Heart right ventricle (tissue), 16 donors: ENCODE results near the gene MFRP. TPM values are rescaled to one million over a fixed set of nuclear protein-coding genes. Genes with fewer than 3 reads are reported as not detected.

Experiments used
- ATAC-seq, 8 donors: fragments of 200-7000 bp; cut with Tn5 transposase; one replicate each; pipeline ENCODE4 v1.9.1; 2020; ENCODE audit warnings: mild to moderate bottlenecking in 8 of 8, moderate library complexity in 8 of 8, moderate number of reproducible peaks in 1 of 8
- DNase-seq, 2 donors: peaks; one replicate each; pipeline ENCODE4 v3.0.0-alpha.2; 2020
- H3K27ac ChIP-seq, 10 donors: fragments of 200-600 bp; sonication (generic) in 2 of 10; one replicate each; pipeline versions ENCODE4 v1.5.0 to v1.8.0; 2020 to 2022; ENCODE audit warnings: mild to moderate bottlenecking in 3 of 10
- H3K27me3 ChIP-seq, 7 donors: fragments of 200-600 bp; one replicate each; pipeline ENCODE4 v1.8.0; 2021 to 2022; ENCODE audit warnings: mild to moderate bottlenecking in 2 of 7
- H3K36me3 ChIP-seq, 9 donors: fragments of 200-600 bp; sonication (generic) in 1 of 9; one replicate each; pipeline versions ENCODE4 v1.5.0 to v1.8.0; 2020 to 2022; ENCODE audit warnings: mild to moderate bottlenecking in 2 of 9
- H3K4me1 ChIP-seq, 9 donors: fragments of 200-600 bp; sonication (generic) in 1 of 9; one replicate each; pipeline versions ENCODE4 v1.5.0 to v1.8.0; 2020 to 2022; ENCODE audit warnings: mild to moderate bottlenecking in 4 of 9
- H3K4me3 ChIP-seq, 10 donors: fragments of 200-600 bp; sonication (generic) in 2 of 10; one replicate each; pipeline versions ENCODE4 v1.5.0 to v1.8.0; 2020 to 2022; ENCODE audit warnings: mild to moderate bottlenecking in 7 of 10, moderate library complexity in 2 of 10
- H3K9me3 ChIP-seq, 11 donors: fragments of 200-600 bp in 10 of 11; sonication (generic) in 2 of 11; one replicate each; pipeline versions ENCODE4 v1.5.0 to v1.8.0; 2013 to 2022; ENCODE audit warnings: mild to moderate bottlenecking in 2 of 11, control low read depth in 1 of 11, moderate library complexity in 1 of 11
- CTCF ChIP-seq, 9 donors: fragments of 200-600 bp; sonication (generic) in 2 of 9; IDR thresholded peaks; one replicate each; pipeline versions ENCODE4 v1.5.0 to v1.8.0; 2021 to 2022; ENCODE audit warnings: antibody characterized with exemption in 9 of 9, mild to moderate bottlenecking in 5 of 9, moderate library complexity in 1 of 9
- WGBS, 2 donors: extraction: QIAGEN DNeasy Blood & Tissue Kit; methylation state at CpG; one replicate each; pipeline ENCODE4 v1.1.7; 2013; ENCODE audit warnings: inconsistent platforms in 1 of 2; 5-methylcytosine and 5-hydroxymethylcytosine counted together
- intact Hi-C, 10 donors: fragments of 100-400 bp; cut with DNase I; formaldehyde crosslinking; loops; one replicate each; pipeline versions ENCODE4 v1.11.1 to v1.14.2; 2022
- polyA plus RNA-seq, 2 donors: library from polyadenylated mRNA; stranded (reverse); fragments of 200-250 nt; gene quantifications; one replicate each; pipeline ENCODE4 v1.2.3, GENCODE V29; 2013
- total RNA-seq, 10 donors: library from RNA; stranded (reverse); fragmentation: NEBNext Ultra II Directional in 3 of 10; extraction: Animal tissue kit (Norgen Biotek cat#: 25700) in 3 of 10; gene quantifications; one replicate each; pipeline versions ENCODE4 v1.2.1 to v1.2.4, GENCODE V29; 2021 to 2023
- donor health status: Arrhythmogenic right ventricular cardiomyopathy.
- donor health status: ischemic (EF 13 %, LVEDD 7.1; RV severe dilation, severe dysfunction).
- donor health status: healthy with polysubstance abuse.
- donor health status: DM: no; HTN: yes; CAD: no.
- donor health status: DM: no; HTN: no; CAD: no.
- donor health status: ischemic (EF 25% LVEDD 6.9; RV normal size, moderate dysfunction).
- donor health status: ischemic (EF 25% LVEDD 5.7; RV mildly dilated, moderate dysfunction).
- donor health status: healthy.
- donor health status: DM: yes; HTN: yes; CAD: no.
- donor health status: Ischemic cardiomyopathy.
- donor health status: ischemic (EF 35%, LVEDD 5.7; RV mildly dilated, moderate dysfunction).
- donor health status: nonischemic (EF 11% LVEDD 7.7; RV severe dilation, severe dysfunction).
- donor health status: DM: yes; HTN: yes; CAD: no.
- donor health status: PGD.
- donor health status: ischemic (EF 29% LVEDD 5.4; RV normal size, mild dysfunction).
- donor health status: nonischemic (EF 23%, LVEDD 6.1; RV moderate dilation, normal function).

Gene MFRP
- total and polyA plus RNA-seq, 12 donors, result 0.04 TPM; not detected in 11

- Histone ChIP-seq H3K27me3 (peaks cover 0 to 7% (median 0%) of the 10 kb centered on the region in 7 donors), H3K4me3 (no peak overlapping the region), H3K4me1 (peaks cover 10 to 63% (median 32%) of the 10 kb centered on the region in 9 donors), H3K9me3 (no peaks in the 10 kb centered on the region), H3K27ac (peak overlapping the region in 5 of 10 donors; percentile 35 to 98 (median 58)), H3K36me3 (peaks cover 0 to 37% (median 7%) of the 10 kb centered on the region in 9 donors)
- intact Hi-C loops, result loop anchor here in 7 of 10 donors (5.0 to 10.0 kb wide), 3 partner anchors 117 to 122 kb away; no protein-coding TSS in a partner anchor
- WGBS, 2 donors, result 61 to 63% methylated on average over 9 of the region's 9 CpGs
- no peak for DNase-seq
- TF ChIP-seq CTCF (IDR thresholded peaks at IDR 0.05), result no peak
- ATAC-seq, result no peak
Observed at GRCh38 chr11:119355091-119355843, 8.8 kb upstream of the MFRP start.

GRCh38 chr11:119352857-119353260 is 6.4 kb upstream of the MFRP start:
- ATAC-seq (peak; percentile 43 to 79 (median 62)), DNase-seq (peak in 1 of 2 donors; percentile 85)
- H3K9me3 ChIP-seq, result no peaks in the 10 kb centered on the region
- 7 to 23% methylated on average over 4 of the region's 4 CpGs for WGBS, 2 donors
- TF ChIP-seq CTCF (IDR thresholded peaks at IDR 0.05), result no peak
- H3K4me3 ChIP-seq, result no peak overlapping the region
- H3K27ac ChIP-seq, result peak overlapping the region in 8 of 10 donors; percentile 25 to 70 (median 55)
- peaks cover 7 to 48% (median 21%) of the 10 kb centered on the region in 9 donors for H3K4me1 ChIP-seq
- peaks cover 0 to 15% (median 0%) of the 10 kb centered on the region in 9 donors for H3K36me3 ChIP-seq
- intact Hi-C loops, result loop anchor here in 4 of 10 donors (10.0 kb wide), 1 partner anchor 122 kb away; no protein-coding TSS in a partner anchor
- H3K27me3 ChIP-seq, result peaks cover 0 to 7% (median 0%) of the 10 kb centered on the region in 7 donors

GRCh38 chr11:119351232-119351631 is 4.7 kb upstream of the MFRP start:
- TF ChIP-seq CTCF (IDR thresholded peaks at IDR 0.05), result no peak
- WGBS, 2 donors, result 51 to 100% methylated on average over 1 to 2 of the region's 2 CpGs
- Histone ChIP-seq H3K27me3 (peaks cover 0 to 7% (median 0%) of the 10 kb centered on the region in 7 donors), H3K27ac (no peak overlapping the region), H3K9me3 (no peaks in the 10 kb centered on the region), H3K36me3 (peaks cover 0 to 8% (median 0%) of the 10 kb centered on the region in 9 donors), H3K4me1 (peaks cover 7 to 44% (median 24%) of the 10 kb centered on the region in 9 donors), H3K4me3 (no peak overlapping the region)
- ATAC-seq (no peak), DNase-seq (no peak)
- intact Hi-C loops, result loop anchor here in 4 of 10 donors (10.0 kb wide), 1 partner anchor 124 kb away; no protein-coding TSS in a partner anchor

- no peak overlapping the region for H3K27ac ChIP-seq
- WGBS, 2 donors, result 84 to 88% methylated on average over 6 of the region's 6 CpGs
- H3K36me3 ChIP-seq, result peaks cover 0 to 3% (median 0%) of the 10 kb centered on the region in 9 donors
- no peak for TF ChIP-seq CTCF (IDR thresholded peaks at IDR 0.05)
- intact Hi-C loops, result loop anchor here in 4 of 10 donors (10.0 kb wide), 1 partner anchor 124 kb away; no protein-coding TSS in a partner anchor
- DNase-seq (no peak), ATAC-seq (no peak)
- no peaks in the 10 kb centered on the region for H3K9me3 ChIP-seq
- peaks cover 3 to 35% (median 24%) of the 10 kb centered on the region in 9 donors for H3K4me1 ChIP-seq
- no peaks in the 10 kb centered on the region for H3K27me3 ChIP-seq
- no peak overlapping the region for H3K4me3 ChIP-seq
Observed at GRCh38 chr11:119350302-119350701, 3.8 kb upstream of the MFRP start.
